Erythroblast (primary cell): ENCODE results near the gene GPC6.

ENCODE experiments used
- GATA1 ChIP-seq: IDR thresholded peaks from 2 replicates; pipeline ENCODE4 v1.6.1; 2011; ENCODE audit warnings: low read depth, mild to moderate bottlenecking, control low read depth, low read length, moderate library complexity
- POLR2A ChIP-seq: IDR thresholded peaks from 2 replicates; pipeline ENCODE4 v1.6.1; 2011; ENCODE audit warnings: mild to moderate bottlenecking, low read length

DNA sequence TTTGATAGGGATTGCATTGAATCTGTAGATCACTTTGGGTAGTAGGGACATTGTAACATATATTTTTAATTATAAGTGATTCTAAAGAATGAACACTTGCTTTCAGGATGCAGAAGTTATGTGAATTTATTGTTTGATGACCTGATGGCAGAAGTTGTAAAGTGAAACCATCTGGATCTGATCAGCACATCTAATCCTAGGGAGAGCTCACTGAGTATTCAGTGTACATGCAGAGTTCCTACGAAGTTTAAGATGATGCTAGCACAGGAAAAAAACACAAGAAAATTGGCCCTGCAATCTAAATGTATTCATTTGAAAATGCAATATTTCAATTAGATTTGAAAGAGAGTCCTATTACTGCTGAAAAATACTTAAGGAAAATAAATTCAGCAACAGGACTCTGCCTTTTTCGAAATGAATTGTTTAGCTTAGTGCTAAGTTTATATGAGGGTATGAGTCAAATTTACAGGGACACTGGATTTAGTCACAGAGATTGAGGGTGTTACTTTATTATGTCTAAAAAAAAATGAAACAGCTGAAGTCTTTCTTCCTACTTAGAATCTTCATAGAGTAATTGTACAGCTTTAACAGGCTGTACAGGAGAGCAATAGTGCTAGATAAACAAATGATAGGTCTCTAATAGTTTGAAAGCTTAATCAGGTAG lies 867.2 kb downstream of the GPC6 start:
- TF ChIP-seq POLR2A (no peak), GATA1 (no peak)
